Measurements from ENCODE around the gene CENATAC. TPM values are rescaled to one million over a fixed set of nuclear protein-coding genes. Genes with fewer than 3 reads are reported as not detected.

The CENATAC gene, protein sequence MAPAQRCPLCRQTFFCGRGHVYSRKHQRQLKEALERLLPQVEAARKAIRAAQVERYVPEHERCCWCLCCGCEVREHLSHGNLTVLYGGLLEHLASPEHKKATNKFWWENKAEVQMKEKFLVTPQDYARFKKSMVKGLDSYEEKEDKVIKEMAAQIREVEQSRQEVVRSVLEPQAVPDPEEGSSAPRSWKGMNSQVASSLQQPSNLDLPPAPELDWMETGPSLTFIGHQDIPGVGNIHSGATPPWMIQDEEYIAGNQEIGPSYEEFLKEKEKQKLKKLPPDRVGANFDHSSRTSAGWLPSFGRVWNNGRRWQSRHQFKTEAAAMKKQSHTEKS
- polyA plus RNA-seq (2012; ENCODE audit: insufficient read length, low read depth): 4.8 TPM

DNA sequence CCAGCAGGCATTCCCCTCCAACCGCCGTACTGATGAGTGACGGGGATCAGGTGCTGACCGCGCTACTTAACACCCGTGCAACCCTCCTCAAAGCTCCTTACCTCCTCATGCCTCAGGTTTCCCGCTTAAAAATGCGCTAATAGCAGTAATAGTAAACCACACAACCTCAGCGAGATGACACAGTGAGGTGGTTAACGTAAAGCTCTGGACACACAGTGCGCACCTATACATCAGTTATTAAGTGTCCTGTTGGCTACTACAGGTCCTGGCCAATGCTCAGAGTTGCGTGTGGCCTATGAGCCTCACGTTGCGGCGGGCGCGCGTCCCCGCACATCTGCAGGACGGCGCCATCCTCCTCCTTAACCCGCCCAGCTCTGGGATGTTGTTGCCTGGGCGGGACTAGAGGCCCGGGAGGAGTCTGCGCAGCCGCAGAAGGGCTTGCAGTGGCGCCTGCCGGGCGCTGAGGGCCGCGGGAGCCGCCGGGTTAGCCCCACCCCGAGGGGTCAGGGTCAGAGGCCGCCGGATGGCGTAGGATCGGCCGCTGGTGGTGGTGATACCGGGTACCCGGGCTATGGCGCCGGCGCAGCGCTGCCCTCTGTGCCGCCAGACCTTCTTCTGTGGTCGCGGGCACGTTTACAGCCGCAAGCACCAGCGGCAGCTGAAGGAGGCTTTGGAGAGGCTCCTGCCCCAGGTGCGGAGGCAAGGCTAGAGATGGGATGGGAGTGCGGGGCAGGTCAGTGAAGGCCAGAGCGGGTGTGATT is at the start of gene CENATAC:
Gene CENATAC (plus strand): TSS at position 512 of the 761 bp plus-strand sequence. CDS start 60 bp downstream, at position 572.
- TF ChIP-seq SIN3A (IDR thresholded peaks at IDR 0.05; ENCODE audit: borderline replicate concordance, insufficient read depth, low read length) (no peak), FOXP2 (optimal IDR thresholded peaks at IDR 0.05; ENCODE audit: borderline replicate concordance, extremely low read depth, extremely low read length, insufficient read depth) (peak; percentile 74), POLR2AphosphoS5 (IDR thresholded peaks at IDR 0.05; ENCODE audit: low read depth, low read length) (peak; percentile 90), TAF1 (IDR thresholded peaks at IDR 0.05; ENCODE audit: borderline replicate concordance, insufficient read depth, low read length) (peak; percentile 75; the same call in 1 of the 2 replicates)
- TF ChIP-seq, protein P1, sequence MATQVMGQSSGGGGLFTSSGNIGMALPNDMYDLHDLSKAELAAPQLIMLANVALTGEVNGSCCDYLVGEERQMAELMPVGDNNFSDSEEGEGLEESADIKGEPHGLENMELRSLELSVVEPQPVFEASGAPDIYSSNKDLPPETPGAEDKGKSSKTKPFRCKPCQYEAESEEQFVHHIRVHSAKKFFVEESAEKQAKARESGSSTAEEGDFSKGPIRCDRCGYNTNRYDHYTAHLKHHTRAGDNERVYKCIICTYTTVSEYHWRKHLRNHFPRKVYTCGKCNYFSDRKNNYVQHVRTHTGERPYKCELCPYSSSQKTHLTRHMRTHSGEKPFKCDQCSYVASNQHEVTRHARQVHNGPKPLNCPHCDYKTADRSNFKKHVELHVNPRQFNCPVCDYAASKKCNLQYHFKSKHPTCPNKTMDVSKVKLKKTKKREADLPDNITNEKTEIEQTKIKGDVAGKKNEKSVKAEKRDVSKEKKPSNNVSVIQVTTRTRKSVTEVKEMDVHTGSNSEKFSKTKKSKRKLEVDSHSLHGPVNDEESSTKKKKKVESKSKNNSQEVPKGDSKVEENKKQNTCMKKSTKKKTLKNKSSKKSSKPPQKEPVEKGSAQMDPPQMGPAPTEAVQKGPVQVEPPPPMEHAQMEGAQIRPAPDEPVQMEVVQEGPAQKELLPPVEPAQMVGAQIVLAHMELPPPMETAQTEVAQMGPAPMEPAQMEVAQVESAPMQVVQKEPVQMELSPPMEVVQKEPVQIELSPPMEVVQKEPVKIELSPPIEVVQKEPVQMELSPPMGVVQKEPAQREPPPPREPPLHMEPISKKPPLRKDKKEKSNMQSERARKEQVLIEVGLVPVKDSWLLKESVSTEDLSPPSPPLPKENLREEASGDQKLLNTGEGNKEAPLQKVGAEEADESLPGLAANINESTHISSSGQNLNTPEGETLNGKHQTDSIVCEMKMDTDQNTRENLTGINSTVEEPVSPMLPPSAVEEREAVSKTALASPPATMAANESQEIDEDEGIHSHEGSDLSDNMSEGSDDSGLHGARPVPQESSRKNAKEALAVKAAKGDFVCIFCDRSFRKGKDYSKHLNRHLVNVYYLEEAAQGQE (IDR thresholded peaks at IDR 0.05; ENCODE audit: insufficient read depth in 1 of 2, low read depth in 2 of 2, low read length in 2 of 2): peak in 1 of 2 experiments; percentile 61; a peak in 1 of 4 replicates

DNA sequence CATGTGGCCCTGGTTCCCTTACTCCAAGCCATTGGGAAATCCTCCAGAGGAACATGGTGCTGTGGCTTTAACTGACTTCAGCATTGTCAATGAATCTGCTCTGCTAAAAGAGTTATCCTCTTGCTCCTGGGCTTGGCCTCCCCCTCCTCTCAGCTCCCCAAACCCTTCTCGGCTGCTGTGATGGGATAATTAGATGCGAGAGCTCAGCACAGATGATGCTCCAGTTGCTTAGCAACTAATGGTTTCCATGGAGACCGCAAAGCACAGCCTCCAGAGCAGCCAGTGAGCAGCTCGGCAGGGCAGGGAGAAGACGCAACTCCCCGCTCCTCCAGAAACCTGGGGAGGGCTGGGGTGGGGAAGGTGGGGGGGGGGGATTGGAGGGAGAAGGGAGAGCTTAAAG is 44.7 kb upstream of the CENATAC start:
- no peak for TF ChIP-seq POLR2AphosphoS5 (IDR thresholded peaks at IDR 0.05; ENCODE audit: low read depth, low read length)
- TF ChIP-seq FOXP2 (optimal IDR thresholded peaks at IDR 0.05; ENCODE audit: borderline replicate concordance, extremely low read depth, extremely low read length, insufficient read depth): no peak
- no peak for TF ChIP-seq TAF1 (IDR thresholded peaks at IDR 0.05; ENCODE audit: borderline replicate concordance, insufficient read depth, low read length)

DNA sequence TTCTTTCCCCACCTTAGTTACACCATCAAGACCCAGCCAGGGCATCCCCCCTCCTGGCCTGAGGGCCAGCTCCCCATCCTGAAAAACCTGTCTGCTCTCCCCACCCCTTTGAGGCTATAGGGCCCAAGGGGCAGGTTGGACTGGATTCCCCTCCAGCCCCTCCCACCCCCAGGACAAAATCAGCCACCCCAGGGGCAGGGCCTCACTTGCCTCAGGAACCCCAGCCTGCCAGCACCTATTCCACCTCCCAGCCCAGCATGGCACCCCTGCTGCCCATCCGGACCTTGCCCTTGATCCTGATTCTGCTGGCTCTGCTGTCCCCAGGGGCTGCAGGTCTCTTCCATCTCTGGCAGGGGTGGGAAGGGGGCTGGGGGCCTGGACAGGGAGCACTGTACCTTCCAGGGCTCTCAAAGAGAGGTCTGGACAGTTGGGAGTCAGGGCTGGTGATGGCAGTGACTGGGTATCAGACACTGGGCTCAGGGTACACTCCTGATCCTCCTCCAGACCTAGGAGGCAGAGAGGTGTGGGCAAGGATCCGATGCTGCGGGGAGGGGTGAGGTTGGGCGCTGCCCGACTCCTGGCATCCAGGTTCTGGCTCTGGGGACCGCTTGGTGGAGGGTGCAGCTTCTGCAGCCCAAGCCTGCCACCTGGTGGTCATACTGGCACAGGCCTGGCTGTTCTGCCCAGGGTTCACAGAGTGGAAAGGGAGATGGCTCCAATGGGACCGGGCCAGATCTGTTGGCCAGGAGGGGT is 41.7 kb upstream of the CENATAC start, which contains the start of gene UPK2:
Gene UPK2 (plus strand): TSS at position 205 of the 753 bp plus-strand sequence. CDS start 53 bp downstream, at position 258.
- TF ChIP-seq FOXP2 (optimal IDR thresholded peaks at IDR 0.05; ENCODE audit: borderline replicate concordance, extremely low read depth, extremely low read length, insufficient read depth): peak; percentile 83
- no peak for TF ChIP-seq TAF1 (IDR thresholded peaks at IDR 0.05; ENCODE audit: borderline replicate concordance, insufficient read depth, low read length)
- TF ChIP-seq POLR2AphosphoS5 (IDR thresholded peaks at IDR 0.05; ENCODE audit: low read depth, low read length): no peak
- no peak for TF ChIP-seq SIN3A (IDR thresholded peaks at IDR 0.05; ENCODE audit: borderline replicate concordance, insufficient read depth, low read length)
- TF ChIP-seq, protein P1 (IDR thresholded peaks at IDR 0.05; ENCODE audit: insufficient read depth in 1 of 2, low read depth in 2 of 2, low read length in 2 of 2): 0 out of 4 replicates have a peak, but pooled peaks of 1 of the 2 experiments have one; percentile 25

DNA sequence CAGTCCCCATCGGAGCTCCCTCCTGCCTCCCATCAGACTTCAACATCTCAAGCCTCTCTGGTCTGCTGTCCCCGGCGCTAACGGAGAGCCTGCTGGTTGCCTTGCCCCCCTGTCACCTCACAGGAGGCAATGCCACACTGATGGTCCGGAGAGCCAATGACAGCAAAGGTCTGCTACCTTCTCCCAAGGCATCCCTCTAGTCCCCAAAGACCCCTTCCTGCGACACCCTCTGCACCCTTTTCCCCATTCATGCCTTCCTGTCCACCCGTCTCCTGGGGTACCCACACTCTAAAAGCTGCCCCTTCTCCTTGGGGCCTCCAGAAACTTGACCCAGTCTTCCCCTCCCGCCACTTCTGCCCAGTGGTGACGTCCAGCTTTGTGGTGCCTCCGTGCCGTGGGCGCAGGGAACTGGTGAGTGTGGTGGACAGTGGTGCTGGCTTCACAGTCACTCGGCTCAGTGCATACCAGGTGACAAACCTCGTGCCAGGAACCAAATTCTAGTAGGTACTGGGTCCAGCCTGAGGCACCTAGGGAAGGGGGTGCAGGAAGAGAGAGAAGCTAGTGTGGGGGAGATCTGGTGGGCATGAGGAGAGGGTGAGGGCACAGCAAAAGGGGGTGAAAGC is 41.0 kb upstream of the CENATAC start:
- TF ChIP-seq SIN3A (IDR thresholded peaks at IDR 0.05; ENCODE audit: borderline replicate concordance, insufficient read depth, low read length) (no peak), TAF1 (IDR thresholded peaks at IDR 0.05; ENCODE audit: borderline replicate concordance, insufficient read depth, low read length) (no peak), FOXP2 (optimal IDR thresholded peaks at IDR 0.05; ENCODE audit: borderline replicate concordance, extremely low read depth, extremely low read length, insufficient read depth) (no peak), POLR2AphosphoS5 (IDR thresholded peaks at IDR 0.05; ENCODE audit: low read depth, low read length) (no peak)
- TF ChIP-seq, protein P1 (IDR thresholded peaks at IDR 0.05; ENCODE audit: insufficient read depth in 1 of 2, low read depth in 2 of 2, low read length in 2 of 2): no peak

All from PFSK-1 (cell line).